Endothelial cell of umbilical vein (primary cell): ENCODE results near the gene FBXO45. TPM values are rescaled to one million over a fixed set of nuclear protein-coding genes. Genes with fewer than 3 reads are reported as not detected.

ENCODE experiments used
- BruUV-seq: library from RNA; stranded (reverse); fragments of 400-500 nt; replicated peaks from 2 replicates; lab custom pipeline; 2021; lab: Mats Ljungman, UMichigan
- CTCF ChIA-PET: fragments of 300-600, 350-600 bp; sonication (Branson Sonifier 250); formaldehyde crosslinking; loops from one replicate; lab custom pipeline; 2021; ENCODE audit warnings: antibody characterized with exemption, inconsistent platforms; lab: Charles Lee
- POLR2A ChIA-PET: fragments of 300-600, 350-600 bp; sonication (Branson Sonifier 250); formaldehyde crosslinking; loops from one replicate; lab custom pipeline; 2021; ENCODE audit warnings: antibody characterized with exemption, inconsistent platforms; lab: Charles Lee
- DNase-seq: peaks from one replicate; pipeline ENCODE4 v3.0.0-alpha.2; 2011; ENCODE audit warnings: low read depth, low spot score
- FAIRE-seq: peaks from 2 replicates; lab custom pipeline; 2011; peaks lifted over from hg19 to GRCh38; lab: Jason Lieb, UNC
- H2AFZ ChIP-seq: 2 replicates; pipeline ENCODE4 v1.6.0; 2012; ENCODE audit warnings: low read depth, low read length, control low read depth, inconsistent platforms
- H3K27ac ChIP-seq: 2 replicates; pipeline ENCODE4 v1.5.1; 2011; ENCODE audit warnings: low read depth, mild to moderate bottlenecking, control low read depth, low read length, moderate library complexity; ENCODE audit not compliant: insufficient read depth
- H3K27me3 ChIP-seq, 2 experiments: 2 replicates each; pipeline versions ENCODE4 v1.6.0 to v1.6.1; 2011; ENCODE audit warnings: low read length in 2 of 2, mixed read lengths in 1 of 2; ENCODE audit not compliant: control insufficient read depth in 2 of 2, insufficient read depth in 2 of 2
- H3K36me3 ChIP-seq, 2 experiments: 2 replicates in 1 of 2; 3 replicates in 1 of 2; pipeline ENCODE4 v1.5.1; 2011; ENCODE audit warnings: low read length in 2 of 2, mild to moderate bottlenecking in 1 of 2, moderate library complexity in 1 of 2; ENCODE audit not compliant: control insufficient read depth in 2 of 2, insufficient read depth in 2 of 2; ENCODE audit errors: extremely low read depth in 1 of 2
- H3K4me1 ChIP-seq: 3 replicates; pipeline ENCODE4 v1.5.1; 2011; ENCODE audit warnings: mild to moderate bottlenecking, low read length; ENCODE audit not compliant: control insufficient read depth, insufficient read depth; ENCODE audit errors: extremely low read depth
- H3K4me2 ChIP-seq: 2 replicates; pipeline ENCODE4 v1.6.1; 2011; ENCODE audit warnings: low read length, control low read depth, mixed read lengths; ENCODE audit not compliant: insufficient read depth
- H3K4me3 ChIP-seq, 3 experiments: fragments of 200-600 bp in 1 of 3; sonication (generic), shearing (Covaris generic) in 1 of 3; replicated peaks in 1 of 3; 2 replicates each; pipeline ENCODE4 v1.5.1; 2011 to 2016; ENCODE audit warnings: control low read depth in 3 of 3, low read length in 3 of 3, mild to moderate bottlenecking in 2 of 3, inconsistent platforms in 1 of 3, low read depth in 1 of 3, moderate library complexity in 1 of 3; ENCODE audit not compliant: insufficient read depth in 1 of 3
- H3K79me2 ChIP-seq: 2 replicates; pipeline ENCODE4 v1.6.0; 2012; ENCODE audit warnings: low read length, inconsistent platforms; ENCODE audit not compliant: control insufficient read depth, insufficient read depth
- H3K9ac ChIP-seq: replicated peaks from 2 replicates; pipeline ENCODE3; 2011; ENCODE audit warnings: low read length, control low read depth; ENCODE audit not compliant: insufficient read depth; ENCODE audit errors: extremely low read depth
- H3K9me1 ChIP-seq: replicated peaks from 3 replicates; pipeline ENCODE4 v1.6.0; 2011; ENCODE audit warnings: mild to moderate bottlenecking, low read length; ENCODE audit not compliant: control insufficient read depth, insufficient read depth; ENCODE audit errors: extremely low read depth
- H3K9me3 ChIP-seq: replicated peaks from 2 replicates; pipeline ENCODE4 v1.5.1; 2012; ENCODE audit warnings: low read length, inconsistent platforms; ENCODE audit not compliant: control insufficient read depth, insufficient read depth
- H4K20me1 ChIP-seq: replicated peaks from 2 replicates; pipeline ENCODE3; 2011; ENCODE audit warnings: mild to moderate bottlenecking, low read length; ENCODE audit not compliant: control insufficient read depth, insufficient read depth; ENCODE audit errors: extremely low read depth
- CTCF ChIP-seq, 2 donors: IDR thresholded peaks; 1 replicate in 1 of 2; 2 replicates in 1 of 2; pipeline ENCODE4 v1.5.1; 2011; ENCODE audit warnings: low read length in 2 of 2, mild to moderate bottlenecking in 2 of 2, moderate library complexity in 2 of 2, control low read depth in 1 of 2, inconsistent platforms in 1 of 2, low read depth in 1 of 2; ENCODE audit not compliant: insufficient read depth in 1 of 2; ENCODE audit errors: extremely low read depth in 1 of 2
- EZH2 ChIP-seq: IDR thresholded peaks from 2 replicates; pipeline ENCODE4 v1.6.1; 2012; ENCODE audit warnings: borderline replicate concordance, low read depth, mild to moderate bottlenecking, moderate library complexity, low read length, inconsistent platforms; ENCODE audit not compliant: severe bottlenecking
- FOS ChIP-seq: IDR thresholded peaks from 2 replicates; pipeline ENCODE4 v1.6.1; 2011; ENCODE audit warnings: mild to moderate bottlenecking, low read length, moderate library complexity, borderline replicate concordance; ENCODE audit not compliant: insufficient read depth
- GATA2 ChIP-seq: IDR thresholded peaks from 2 replicates; pipeline ENCODE4 v1.7.0; 2011; ENCODE audit warnings: low read depth, mild to moderate bottlenecking, moderate library complexity, mixed read lengths, low read length; ENCODE audit not compliant: insufficient read length, insufficient read depth
- JUN ChIP-seq: IDR thresholded peaks from 2 replicates; pipeline ENCODE4 v1.6.1; 2011; ENCODE audit warnings: borderline replicate concordance, low read depth; ENCODE audit not compliant: insufficient read length, insufficient read depth
- MYC ChIP-seq: IDR thresholded peaks from one replicate; pipeline ENCODE4 v1.6.1; 2011; ENCODE audit warnings: mild to moderate bottlenecking, low read depth, low read length
- POLR2A ChIP-seq: IDR thresholded peaks from 2 replicates; pipeline ENCODE4 v1.6.1; 2012; ENCODE audit warnings: low read depth, mild to moderate bottlenecking, control low read depth, low read length
- POLR2AphosphoS5 ChIP-seq: IDR thresholded peaks from 2 replicates; pipeline ENCODE4 v1.6.1; 2012; ENCODE audit warnings: low read depth, mild to moderate bottlenecking, control low read depth, low read length, moderate library complexity; ENCODE audit not compliant: insufficient read depth
- dilution Hi-C: fragments of 300-500 bp; cut with MboI; formaldehyde crosslinking; loops from one replicate; pipeline ENCODE4 v1.15.0; 2019; ENCODE audit warnings: low sequenced_read_pairs; ENCODE audit not compliant: extremely low pct_ligation_motif_present
- intact Hi-C: fragments of 100-400 bp; cut with micrococcal nuclease; formaldehyde crosslinking; loops from one replicate; pipeline ENCODE4 v1.10.0; 2022
- polyA plus RNA-seq, 4 experiments: library from polyadenylated mRNA; depleted of rRNA in 3 of 4; stranded (reverse) in 3 of 4; unstranded in 1 of 4; fragments of >200 nt; gene quantifications; 2 replicates each; pipeline versions ENCODE4 v1.2.1 to v1.2.3, GENCODE V29; 2011 to 2012; ENCODE audit warnings: missing spikeins in 1 of 4
- total RNA-seq: library from RNA; stranded (reverse); gene quantifications from 2 replicates; pipeline ENCODE4 v1.2.3, GENCODE V29; 2021
- TF ChIP-seq, protein P1 (sequence below): IDR thresholded peaks from 2 replicates; pipeline ENCODE4 v1.6.1; 2011; ENCODE audit not compliant: insufficient read depth, insufficient read length

Gene FBXO45
- total and polyA plus RNA-seq, 2 donors (not counting 3 experiments of a cell fraction or from before 2014, with no cell fraction given) = 3.5 to 12.4 TPM

DNA sequence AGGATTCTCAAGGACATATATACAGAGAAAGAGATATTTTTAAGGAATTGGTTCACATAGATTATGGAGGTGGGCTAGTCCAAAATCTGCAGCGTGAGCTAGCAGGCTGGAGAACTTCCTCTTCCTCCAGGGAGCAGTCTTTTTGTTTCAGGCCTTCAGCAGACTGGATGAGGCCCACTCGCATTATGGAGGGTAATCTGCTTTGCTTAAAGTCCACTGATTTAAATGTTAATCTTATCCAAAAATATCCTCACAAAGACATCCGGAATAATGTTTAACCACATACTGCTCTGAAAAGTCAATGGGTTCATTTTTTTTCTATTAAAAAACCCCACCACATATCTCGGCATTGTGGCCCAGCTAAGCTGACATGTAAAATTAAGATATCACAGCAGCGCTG lies 48.8 kb downstream of the FBXO45 start:
- intact Hi-C loops (no loop called here), dilution Hi-C loops (no loop called here)
- Histone ChIP-seq H3K4me3 (no peak overlapping the region), H3K9me3 (no peaks in the 10 kb centered on the region), H3K4me1 (peaks cover 21% of the 10 kb centered on the region), H3K27ac (no peak overlapping the region), H3K36me3 (no peaks in the 10 kb centered on the region), H2AFZ (no peak overlapping the region), H3K27me3 (no peaks in the 10 kb centered on the region), H3K79me2 (no peaks in the 10 kb centered on the region), H3K9ac (no peak overlapping the region), H4K20me1 (no peaks in the 10 kb centered on the region), H3K9me1 (no peaks in the 10 kb centered on the region), H3K4me2 (no peak overlapping the region)
- DNase-seq = no peak
- FAIRE-seq = no peak
- POLR2A ChIA-PET = interaction anchor here (0.7 kb wide), 1 partner anchor 10 kb away, joined by 3 read pairs; no protein-coding TSS in a partner anchor
- TF ChIP-seq FOS (no peak), GATA2 (no peak), POLR2AphosphoS5 (no peak), POLR2A (no peak), EZH2 (no peak), JUN (no peak), MYC (no peak), CTCF (IDR thresholded peaks at IDR 0.05; ENCODE audit: extremely low read depth in 1 of 2, insufficient read depth in 1 of 2, low read depth in 1 of 2, low read length in 2 of 2) (no peak)
- TF ChIP-seq, protein P1, sequence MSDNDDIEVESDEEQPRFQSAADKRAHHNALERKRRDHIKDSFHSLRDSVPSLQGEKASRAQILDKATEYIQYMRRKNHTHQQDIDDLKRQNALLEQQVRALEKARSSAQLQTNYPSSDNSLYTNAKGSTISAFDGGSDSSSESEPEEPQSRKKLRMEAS = no peak
- CTCF ChIA-PET = interaction anchor here (1.6 kb wide), 1 partner anchor 8 kb away, joined by 8 read pairs; no protein-coding TSS in a partner anchor
- BruUV-seq = no TSS peak
